HEK293 (cell line): ENCODE data around the gene NR2F1-AS1.
"Not testable (repeated sequence)": the region's sequence is repeated elsewhere in the genome, so short reads cannot be mapped to it uniquely, and the experiment has no call there.

Experiments
- CTCF ChIA-PET: fragments of 350-600 bp; formaldehyde crosslinking; extraction: SDS; loops from one replicate; lab custom pipeline; 2021; ENCODE audit warnings: antibody characterized with exemption; lab: Yijun Ruan, JAX
- POLR2A ChIA-PET: fragments of 300-600 bp; formaldehyde crosslinking; extraction: SDS; loops from one replicate; lab custom pipeline; 2020; ENCODE audit warnings: antibody characterized with exemption, inconsistent platforms; lab: Yijun Ruan, JAX
- H3K27ac ChIP-seq: fragments of 200-500 bp; sonication (Bioruptor generic); 2 replicates; pipeline ENCODE4 v1.5.1; 2014; ENCODE audit warnings: low read depth, low read length, control low read depth, inconsistent platforms; ENCODE audit errors: extremely low read depth
- H3K36me3 ChIP-seq, 2 experiments: fragments of 200-500 bp in 1 of 2; sonication (Bioruptor generic) in 1 of 2; 1 replicate in 1 of 2; 2 replicates in 1 of 2; pipeline ENCODE4 v1.5.1; 2014 to 2017; ENCODE audit warnings: inconsistent platforms in 2 of 2, low read length in 2 of 2; ENCODE audit not compliant: control insufficient read depth in 2 of 2, insufficient read depth in 1 of 2
- H3K4me1 ChIP-seq: fragments of 200-500 bp; sonication (Bioruptor generic); 2 replicates; pipeline ENCODE4 v1.5.1; 2014; ENCODE audit warnings: mild to moderate bottlenecking, low read length, inconsistent platforms; ENCODE audit not compliant: control insufficient read depth, insufficient read depth
- H3K4me3 ChIP-seq: 2 replicates; pipeline ENCODE4 v1.5.1; 2011; ENCODE audit warnings: low read depth, mild to moderate bottlenecking, control low read depth, low read length, moderate library complexity
- H3K9me3 ChIP-seq: fragments of 200-500 bp; sonication (Bioruptor generic); 2 replicates; pipeline ENCODE4 v1.5.1; 2014; ENCODE audit warnings: low read depth, low read length, inconsistent platforms; ENCODE audit not compliant: control insufficient read depth, insufficient read depth
- BCL11A ChIP-seq: fragments of 450-650 bp; formaldehyde crosslinking; IDR thresholded peaks from 2 replicates; pipeline ENCODE4 v1.5.1; 2016; ENCODE audit warnings: low read depth, missing biosample characterization, missing genetic modification characterization
- GLIS2 ChIP-seq: fragments of 450-650 bp; formaldehyde crosslinking; IDR thresholded peaks from 2 replicates; pipeline ENCODE4 v1.5.1; 2016; ENCODE audit warnings: missing biosample characterization, missing genetic modification characterization
- KLF16 ChIP-seq: fragments of 450-650 bp; formaldehyde crosslinking; IDR thresholded peaks from 2 replicates; pipeline ENCODE4 v1.5.1; 2017; ENCODE audit warnings: missing biosample characterization, missing genetic modification characterization
- KLF8 ChIP-seq: fragments of 450-650 bp; formaldehyde crosslinking; IDR thresholded peaks from 2 replicates; pipeline ENCODE4 v1.5.1; 2016; ENCODE audit warnings: missing biosample characterization, missing genetic modification characterization
- TSHZ1 ChIP-seq: fragments of 450-650 bp; formaldehyde crosslinking; IDR thresholded peaks from 2 replicates; pipeline ENCODE4 v1.5.1; 2016; ENCODE audit warnings: missing biosample characterization, missing genetic modification characterization, borderline replicate concordance
- ZBTB20 ChIP-seq: fragments of 450-650 bp; formaldehyde crosslinking; IDR thresholded peaks from 2 replicates; pipeline ENCODE4 v1.5.1; 2016; ENCODE audit warnings: missing biosample characterization, missing genetic modification characterization
- ZBTB7A ChIP-seq: fragments of 450-650 bp; formaldehyde crosslinking; IDR thresholded peaks from 2 replicates; pipeline ENCODE4 v1.5.1; 2016; ENCODE audit warnings: low read depth, missing biosample characterization, missing genetic modification characterization
- ZNF202 ChIP-seq: fragments of 450-650 bp; formaldehyde crosslinking; IDR thresholded peaks from 2 replicates; pipeline ENCODE4 v1.5.1; 2016; ENCODE audit warnings: missing biosample characterization, missing genetic modification characterization, borderline replicate concordance
- ZNF350 ChIP-seq: fragments of 450-650 bp; formaldehyde crosslinking; IDR thresholded peaks from 2 replicates; pipeline ENCODE4 v1.5.0; 2017; ENCODE audit warnings: missing biosample characterization, mild to moderate bottlenecking, missing genetic modification characterization
- ZNF48 ChIP-seq: fragments of 450-650 bp; formaldehyde crosslinking; IDR thresholded peaks from 2 replicates; pipeline ENCODE4 v1.5.1; 2016; ENCODE audit warnings: missing biosample characterization, missing genetic modification characterization
- ZNF514 ChIP-seq: fragments of 450-650 bp; formaldehyde crosslinking; IDR thresholded peaks from 2 replicates; pipeline ENCODE4 v1.5.1; 2016; ENCODE audit warnings: missing biosample characterization, missing genetic modification characterization
- ZNF544 ChIP-seq: fragments of 450-650 bp; formaldehyde crosslinking; IDR thresholded peaks from 2 replicates; pipeline ENCODE4 v1.5.0; 2017; ENCODE audit warnings: missing biosample characterization, missing genetic modification characterization
- ZNF600 ChIP-seq: fragments of 450-650 bp; formaldehyde crosslinking; IDR thresholded peaks from 2 replicates; pipeline ENCODE4 v1.5.1; 2016; ENCODE audit warnings: missing biosample characterization, missing genetic modification characterization
- ZNF626 ChIP-seq: fragments of 450-650 bp; sonication (Bioruptor Pico); formaldehyde crosslinking; IDR thresholded peaks from 2 replicates; pipeline ENCODE4 v1.5.1; 2018; ENCODE audit warnings: missing biosample characterization, missing genetic modification characterization, inconsistent platforms
- ZNF791 ChIP-seq: fragments of 450-650 bp; formaldehyde crosslinking; IDR thresholded peaks from 2 replicates; pipeline ENCODE4 v1.5.1; 2016; ENCODE audit warnings: missing biosample characterization, missing genetic modification characterization
- TF ChIP-seq, protein P1 (sequence below): fragments of 450-650 bp; formaldehyde crosslinking; IDR thresholded peaks from 2 replicates; pipeline ENCODE4 v1.5.1; 2017; ENCODE audit warnings: missing biosample characterization, missing genetic modification characterization

Gene NR2F1-AS1

GRCh38 chr5:93511445-93511844 lies 69.6 kb downstream of the NR2F1-AS1 start:
- Histone ChIP-seq H3K36me3 (no peaks in the 10 kb centered on the region), H3K4me3 (no peak overlapping the region), H3K27ac (no peak overlapping the region), H3K4me1 (no peaks in the 10 kb centered on the region), H3K9me3 (no peaks in the 10 kb centered on the region)
- TF ChIP-seq ZNF544 (no peak), BCL11A (tag by site-specific recombination) (no peak), ZNF600 (tag by site-specific recombination) (no peak), GLIS2 (tag by site-specific recombination) (no peak), ZBTB20 (tag by site-specific recombination) (no peak), ZNF514 (no peak), ZNF48 (no peak), ZNF350 (tag by site-specific recombination) (no peak)
- POLR2A ChIA-PET = no interaction called here
- CTCF ChIA-PET = no interaction called here

DNA sequence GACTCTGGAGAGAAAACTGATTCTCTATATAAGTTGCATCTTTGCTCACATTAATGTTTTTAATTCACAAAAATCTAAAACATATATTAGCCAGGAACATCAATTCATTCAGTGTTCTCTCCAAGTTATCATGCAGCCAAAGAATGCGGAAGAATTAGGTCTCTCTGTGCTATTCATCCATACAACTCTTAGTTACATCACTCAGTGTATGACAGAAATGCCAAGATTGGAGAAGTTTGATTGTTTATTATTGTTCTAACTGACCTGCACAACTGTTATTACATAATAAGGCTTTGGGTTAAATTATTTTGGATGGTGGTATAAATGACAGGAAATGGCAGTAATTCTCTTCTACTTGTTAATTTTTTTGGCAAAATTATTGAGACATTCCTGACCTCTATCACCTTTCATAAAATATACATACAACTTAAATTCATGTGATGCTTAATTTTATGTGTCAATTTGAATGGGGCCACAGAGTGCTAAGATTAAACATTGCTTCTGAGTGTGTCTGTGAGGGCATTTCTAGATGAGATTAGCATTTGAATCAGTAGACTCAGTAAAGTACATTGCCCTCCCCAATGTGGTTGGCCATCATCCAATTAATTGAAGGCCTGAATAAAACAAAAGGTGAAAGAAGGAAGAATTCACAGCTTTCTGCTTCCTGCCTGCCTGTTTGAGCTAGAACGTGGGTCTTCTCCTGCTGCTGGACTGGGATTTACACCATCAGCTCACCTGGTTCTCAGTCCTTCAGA lies 70.2 kb downstream of the NR2F1-AS1 start:
- POLR2A ChIA-PET = no interaction called here
- H3K36me3 ChIP-seq = no peaks in the 10 kb centered on the region
- TF ChIP-seq ZNF202 (tag by site-specific recombination) = no peak
- no peak for TF ChIP-seq ZBTB7A (tag by site-specific recombination)
- TF ChIP-seq TSHZ1 (tag by site-specific recombination) = no peak
- no peak for TF ChIP-seq KLF16
- TF ChIP-seq, protein P1, sequence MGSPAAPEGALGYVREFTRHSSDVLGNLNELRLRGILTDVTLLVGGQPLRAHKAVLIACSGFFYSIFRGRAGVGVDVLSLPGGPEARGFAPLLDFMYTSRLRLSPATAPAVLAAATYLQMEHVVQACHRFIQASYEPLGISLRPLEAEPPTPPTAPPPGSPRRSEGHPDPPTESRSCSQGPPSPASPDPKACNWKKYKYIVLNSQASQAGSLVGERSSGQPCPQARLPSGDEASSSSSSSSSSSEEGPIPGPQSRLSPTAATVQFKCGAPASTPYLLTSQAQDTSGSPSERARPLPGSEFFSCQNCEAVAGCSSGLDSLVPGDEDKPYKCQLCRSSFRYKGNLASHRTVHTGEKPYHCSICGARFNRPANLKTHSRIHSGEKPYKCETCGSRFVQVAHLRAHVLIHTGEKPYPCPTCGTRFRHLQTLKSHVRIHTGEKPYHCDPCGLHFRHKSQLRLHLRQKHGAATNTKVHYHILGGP (tag by site-specific recombination) = no peak
- TF ChIP-seq ZNF791 = no peak
- TF ChIP-seq ZNF626 (tag by site-specific recombination) = no peak
- no peak for TF ChIP-seq KLF8
- no peaks in the 10 kb centered on the region for H3K9me3 ChIP-seq
- H3K4me1 ChIP-seq = no peaks in the 10 kb centered on the region
- CTCF ChIA-PET = no interaction called here
- no peak overlapping the region for H3K4me3 ChIP-seq
- no peak overlapping the region for H3K27ac ChIP-seq

- POLR2A ChIA-PET, H3K36me3 ChIP-seq, H3K27ac ChIP-seq, CTCF ChIA-PET, H3K4me3 ChIP-seq, H3K9me3 ChIP-seq, H3K4me1 ChIP-seq: not testable (repeated sequence)
Measured at GRCh38 chr5:93505553-93505952, 75.5 kb downstream of the NR2F1-AS1 start.
